ENCODE measurements around the gene RBM47. TPM values are rescaled to one million over a fixed set of nuclear protein-coding genes. Genes with fewer than 3 reads are reported as not detected.

The RBM47 gene
- total RNA-seq, 2 donors from 2014 or later, result 4.4 to 13.7 TPM

- H3K4me3 ChIP-seq, result no peak overlapping the region
- H3K36me3 ChIP-seq, result no peaks in the 10 kb centered on the region
- H3K27ac ChIP-seq, result no peak overlapping the region
- H3K4me1 ChIP-seq, result no peaks in the 10 kb centered on the region
- H3K27me3 ChIP-seq, result no peaks in the 10 kb centered on the region
- no peak for DNase-seq (ENCODE audit: low spot score)
- H3K9me3 ChIP-seq, result no peaks in the 10 kb centered on the region
- no peak for TF ChIP-seq CTCF (IDR thresholded peaks at IDR 0.05)
Measured at GRCh38 chr4:40514497-40514951, 115.1 kb downstream of the RBM47 start.

- H3K36me3 ChIP-seq, result no peaks in the 10 kb centered on the region
- no peak for DNase-seq (ENCODE audit: low spot score)
- H3K27me3 ChIP-seq, result no peaks in the 10 kb centered on the region
- no peak overlapping the region for H3K27ac ChIP-seq
- no peaks in the 10 kb centered on the region for H3K4me1 ChIP-seq
- no peaks in the 10 kb centered on the region for H3K9me3 ChIP-seq
- no peak overlapping the region for H3K4me3 ChIP-seq
- no peak for TF ChIP-seq CTCF (IDR thresholded peaks at IDR 0.05)
Measured at GRCh38 chr4:40511036-40511614, 118.5 kb downstream of the RBM47 start.

GRCh38 chr4:40507977-40508376 lies 121.7 kb downstream of the RBM47 start:
- Histone ChIP-seq H3K9me3 (no peaks in the 10 kb centered on the region), H3K4me1 (no peaks in the 10 kb centered on the region), H3K27ac (no peak overlapping the region), H3K36me3 (no peaks in the 10 kb centered on the region), H3K4me3 (no peak overlapping the region), H3K27me3 (no peaks in the 10 kb centered on the region)
- no peak for DNase-seq (ENCODE audit: low spot score)
- TF ChIP-seq CTCF (IDR thresholded peaks at IDR 0.05), result no peak

GRCh38 chr4:40506492-40506891 lies 123.2 kb downstream of the RBM47 start:
- Histone ChIP-seq H3K36me3 (no peaks in the 10 kb centered on the region), H3K4me3 (no peak overlapping the region), H3K27ac (no peak overlapping the region), H3K4me1 (no peaks in the 10 kb centered on the region), H3K27me3 (no peaks in the 10 kb centered on the region), H3K9me3 (no peaks in the 10 kb centered on the region)
- no peak for DNase-seq (ENCODE audit: low spot score)
- TF ChIP-seq CTCF (IDR thresholded peaks at IDR 0.05), result no peak

GRCh38 chr4:40506066-40506465 lies 123.6 kb downstream of the RBM47 start:
- Histone ChIP-seq H3K9me3 (no peaks in the 10 kb centered on the region), H3K4me1 (no peaks in the 10 kb centered on the region), H3K27me3 (no peaks in the 10 kb centered on the region), H3K27ac (no peak overlapping the region), H3K4me3 (no peak overlapping the region), H3K36me3 (no peaks in the 10 kb centered on the region)
- DNase-seq (ENCODE audit: low spot score), result no peak
- no peak for TF ChIP-seq CTCF (IDR thresholded peaks at IDR 0.05)

GRCh38 chr4:40502934-40503333 lies 126.7 kb downstream of the RBM47 start:
- no peaks in the 10 kb centered on the region for H3K9me3 ChIP-seq
- H3K27me3 ChIP-seq, result no peaks in the 10 kb centered on the region
- TF ChIP-seq CTCF (IDR thresholded peaks at IDR 0.05), result no peak
- no peaks in the 10 kb centered on the region for H3K36me3 ChIP-seq
- DNase-seq (ENCODE audit: low spot score), result no peak
- no peak overlapping the region for H3K4me3 ChIP-seq
- H3K27ac ChIP-seq, result no peak overlapping the region
- no peaks in the 10 kb centered on the region for H3K4me1 ChIP-seq

Data from right atrium auricular region (tissue), 2 donors.